NCI-H2029 (cell line): ENCODE data around the gene NLGN3.
A peak's percentile ranks its signal among the peaks of the same experiment; 100 is the strongest.
"Not testable (repeated sequence)": the region's sequence is repeated elsewhere in the genome, so short reads cannot be mapped to it uniquely, and the experiment has no call there.

Experiments
- DNase-seq: peaks from one replicate; lab custom pipeline; 2025; lab: John Stamatoyannopoulos, UW

NLGN3 gene

GRCh38 chrX:71170660-71171059, 26.0 kb downstream of the NLGN3 start:
- no peak for DNase-seq

- no peak for DNase-seq
Measured at GRCh38 chrX:71171110-71171801, 26.6 kb downstream of the NLGN3 start.

- DNase-seq = no peak
Measured at GRCh38 chrX:71173440-71173839, 28.8 kb downstream of the NLGN3 start.

- no peak for DNase-seq
Measured at GRCh38 chrX:71174795-71175194, 30.2 kb downstream of the NLGN3 start.

GRCh38 chrX:71175531-71175930, 30.9 kb downstream of the NLGN3 start:
- no peak for DNase-seq

- no peak for DNase-seq
Measured at GRCh38 chrX:71177327-71177726, 32.7 kb downstream of the NLGN3 start.

GRCh38 chrX:71178908-71179307, 34.3 kb downstream of the NLGN3 start:
- peak; percentile 39 for DNase-seq

GRCh38 chrX:71180579-71181265, 36.1 kb downstream of the NLGN3 start:
- DNase-seq = not testable (repeated sequence)

- peak; percentile 13 for DNase-seq
Measured at GRCh38 chrX:71181558-71181909, 36.9 kb downstream of the NLGN3 start.

GRCh38 chrX:71181910-71182799, 37.5 kb downstream of the NLGN3 start:
- DNase-seq = peak; percentile 96

- no peak for DNase-seq
Measured at GRCh38 chrX:71182871-71183270, 38.2 kb downstream of the NLGN3 start.

- DNase-seq = no peak
Measured at GRCh38 chrX:71183341-71183740, 38.7 kb downstream of the NLGN3 start.

- no peak for DNase-seq
Measured at GRCh38 chrX:71184092-71184491, 39.5 kb downstream of the NLGN3 start.

GRCh38 chrX:71184803-71185495, 40.3 kb downstream of the NLGN3 start:
- peak; percentile 74 for DNase-seq

- no peak for DNase-seq
Measured at GRCh38 chrX:71191248-71191647, 46.6 kb downstream of the NLGN3 start.

- no peak for DNase-seq
Measured at GRCh38 chrX:71195964-71196649, 51.5 kb downstream of the NLGN3 start.

- DNase-seq = no peak
Measured at GRCh38 chrX:71198066-71198465, 53.4 kb downstream of the NLGN3 start.

GRCh38 chrX:71199252-71200008, 54.8 kb downstream of the NLGN3 start:
- DNase-seq = no peak

GRCh38 chrX:71210816-71211215, 66.2 kb downstream of the NLGN3 start:
- no peak for DNase-seq

GRCh38 chrX:71212536-71212935, 67.9 kb downstream of the NLGN3 start:
- no peak for DNase-seq

GRCh38 chrX:71214152-71214551, 69.5 kb downstream of the NLGN3 start:
- no peak for DNase-seq
